ENCODE data around the gene SLC6A20.
A peak's percentile ranks its signal among the peaks of the same experiment; 100 is the strongest.

SLC6A20 gene

GRCh38 chr3:45826321-45826720, 30.0 kb upstream of the SLC6A20 start:
- H3K4me3 ChIP-seq (ENCODE audit: low read depth, low read length) = no peak overlapping the region
- no peaks in the 10 kb centered on the region for H3K79me2 ChIP-seq (ENCODE audit: control insufficient read depth, insufficient read depth, low read length, unreplicated experiment)
- peaks cover 15% of the 10 kb centered on the region; the same call in 1 of the 2 replicates for H3K36me3 ChIP-seq (ENCODE audit: insufficient read depth, low read length)
- no peak overlapping the region for H3K27ac ChIP-seq (ENCODE audit: low read depth, low read length)
- no peak overlapping the region for H2AFZ ChIP-seq (ENCODE audit: low read length, unreplicated experiment)
- H3K4me1 ChIP-seq (ENCODE audit: control insufficient read depth, insufficient read depth, low read length, unreplicated experiment) = peaks cover 6% of the 10 kb centered on the region
- H3K27me3 ChIP-seq (ENCODE audit: insufficient read depth, low read length) = no peaks in the 10 kb centered on the region

- Histone ChIP-seq H3K79me2 (ENCODE audit: control insufficient read depth, insufficient read depth, low read length, unreplicated experiment) (no peaks in the 10 kb centered on the region), H3K4me3 (ENCODE audit: low read depth, low read length) (no peak overlapping the region), H3K27me3 (ENCODE audit: insufficient read depth, low read length) (no peaks in the 10 kb centered on the region), H3K27ac (ENCODE audit: low read depth, low read length) (no peak overlapping the region), H3K36me3 (ENCODE audit: insufficient read depth, low read length) (no peaks in the 10 kb centered on the region), H3K4me1 (ENCODE audit: control insufficient read depth, insufficient read depth, low read length, unreplicated experiment) (peaks cover 22% of the 10 kb centered on the region), H2AFZ (ENCODE audit: low read length, unreplicated experiment) (no peak overlapping the region)
Observed at GRCh38 chr3:45821127-45821526, 24.8 kb upstream of the SLC6A20 start.

DNA sequence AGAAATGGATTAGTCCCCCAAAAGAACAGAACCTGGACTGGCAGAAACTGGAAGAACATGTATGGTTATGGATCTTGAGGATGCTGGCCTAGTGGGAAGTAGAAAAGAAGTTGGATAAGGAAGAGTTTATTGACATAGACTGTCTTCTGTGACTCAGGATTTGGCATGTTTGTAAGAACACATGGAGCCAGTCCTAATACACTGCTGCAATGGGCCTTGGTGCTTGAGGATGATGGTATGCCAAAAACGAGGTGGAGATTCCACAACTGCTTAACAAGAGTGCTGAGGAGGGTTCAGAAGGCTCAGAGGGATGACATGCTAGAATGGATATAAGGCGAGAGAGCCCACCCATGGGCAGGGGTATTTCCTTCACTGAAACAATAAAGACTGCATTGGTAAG, 23.2 kb upstream of the SLC6A20 start:
- H3K4me3 ChIP-seq (ENCODE audit: low read depth, low read length) = no peak overlapping the region
- H3K79me2 ChIP-seq (ENCODE audit: control insufficient read depth, insufficient read depth, low read length, unreplicated experiment) = no peaks in the 10 kb centered on the region
- peaks cover 20% of the 10 kb centered on the region for H3K4me1 ChIP-seq (ENCODE audit: control insufficient read depth, insufficient read depth, low read length, unreplicated experiment)
- no peaks in the 10 kb centered on the region for H3K27me3 ChIP-seq (ENCODE audit: insufficient read depth, low read length)
- H3K36me3 ChIP-seq (ENCODE audit: insufficient read depth, low read length) = no peaks in the 10 kb centered on the region
- H2AFZ ChIP-seq (ENCODE audit: low read length, unreplicated experiment) = no peak overlapping the region
- no peak overlapping the region for H3K27ac ChIP-seq (ENCODE audit: low read depth, low read length)

- Histone ChIP-seq H3K36me3 (ENCODE audit: insufficient read depth, low read length) (no peaks in the 10 kb centered on the region), H3K4me1 (ENCODE audit: control insufficient read depth, insufficient read depth, low read length, unreplicated experiment) (peaks cover 20% of the 10 kb centered on the region), H3K27me3 (ENCODE audit: insufficient read depth, low read length) (no peaks in the 10 kb centered on the region), H3K4me3 (ENCODE audit: low read depth, low read length) (no peak overlapping the region), H3K27ac (ENCODE audit: low read depth, low read length) (peak overlapping the region; percentile 9), H2AFZ (ENCODE audit: low read length, unreplicated experiment) (no peak overlapping the region), H3K79me2 (ENCODE audit: control insufficient read depth, insufficient read depth, low read length, unreplicated experiment) (no peaks in the 10 kb centered on the region)
Observed at GRCh38 chr3:45817831-45818522, 21.6 kb upstream of the SLC6A20 start.

- no peak overlapping the region for H2AFZ ChIP-seq (ENCODE audit: low read length, unreplicated experiment)
- H3K27me3 ChIP-seq (ENCODE audit: insufficient read depth, low read length) = no peaks in the 10 kb centered on the region
- no peak overlapping the region for H3K27ac ChIP-seq (ENCODE audit: low read depth, low read length)
- H3K4me1 ChIP-seq (ENCODE audit: control insufficient read depth, insufficient read depth, low read length, unreplicated experiment) = peaks cover 20% of the 10 kb centered on the region
- H3K79me2 ChIP-seq (ENCODE audit: control insufficient read depth, insufficient read depth, low read length, unreplicated experiment) = no peaks in the 10 kb centered on the region
- H3K36me3 ChIP-seq (ENCODE audit: insufficient read depth, low read length) = no peaks in the 10 kb centered on the region
- H3K4me3 ChIP-seq (ENCODE audit: low read depth, low read length) = no peak overlapping the region
Observed at GRCh38 chr3:45816544-45816943, 20.2 kb upstream of the SLC6A20 start.

GRCh38 chr3:45814322-45814721, 18.0 kb upstream of the SLC6A20 start:
- Histone ChIP-seq H3K27me3 (ENCODE audit: insufficient read depth, low read length) (no peaks in the 10 kb centered on the region), H2AFZ (ENCODE audit: low read length, unreplicated experiment) (no peak overlapping the region), H3K4me3 (ENCODE audit: low read depth, low read length) (no peak overlapping the region), H3K79me2 (ENCODE audit: control insufficient read depth, insufficient read depth, low read length, unreplicated experiment) (no peaks in the 10 kb centered on the region), H3K4me1 (ENCODE audit: control insufficient read depth, insufficient read depth, low read length, unreplicated experiment) (peaks cover 19% of the 10 kb centered on the region), H3K27ac (ENCODE audit: low read depth, low read length) (no peak overlapping the region), H3K36me3 (ENCODE audit: insufficient read depth, low read length) (no peaks in the 10 kb centered on the region)

DNA sequence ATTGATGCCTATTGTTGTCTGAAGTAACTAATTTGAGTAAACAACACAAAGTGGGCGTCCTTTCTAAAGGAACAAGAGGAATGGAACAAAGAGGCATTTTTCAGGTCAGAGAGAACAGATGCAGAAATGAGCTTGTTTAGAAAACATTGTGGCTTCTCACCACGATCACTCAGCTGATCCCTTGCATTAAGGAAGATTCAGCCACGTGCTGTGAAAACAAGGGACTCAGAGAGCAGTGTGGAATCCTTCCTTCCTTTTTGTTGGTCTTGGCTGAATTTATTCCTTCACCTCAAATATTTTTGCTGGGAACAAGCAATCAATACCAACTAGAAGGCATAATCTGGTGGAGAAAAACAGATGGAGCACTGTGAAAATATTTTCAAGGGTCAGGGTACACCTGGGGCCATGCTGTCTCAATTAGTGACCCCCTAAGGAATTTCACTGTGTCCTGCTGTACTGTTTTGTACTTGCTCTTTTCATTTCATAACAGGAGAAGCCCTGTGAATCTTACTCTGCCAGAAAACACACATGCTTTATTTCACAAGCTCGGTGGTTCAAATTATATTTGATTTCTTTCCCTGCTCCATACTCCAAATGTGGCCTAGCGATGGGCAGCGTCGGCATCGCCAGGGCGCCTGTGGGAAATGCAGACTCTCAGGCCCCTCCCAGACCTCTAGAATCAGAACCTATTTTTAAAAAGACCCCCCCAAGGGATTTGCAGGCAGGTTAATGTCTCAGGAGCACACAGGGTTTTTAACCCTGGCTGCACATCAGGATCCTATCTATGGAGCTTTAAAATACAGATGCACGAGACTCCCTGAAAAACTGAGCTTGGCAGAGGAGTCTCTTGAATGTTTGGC, 11.6 kb upstream of the SLC6A20 start:
- Histone ChIP-seq H3K79me2 (ENCODE audit: control insufficient read depth, insufficient read depth, low read length, unreplicated experiment) (no peaks in the 10 kb centered on the region), H3K4me1 (ENCODE audit: control insufficient read depth, insufficient read depth, low read length, unreplicated experiment) (no peaks in the 10 kb centered on the region), H3K27ac (ENCODE audit: low read depth, low read length) (no peak overlapping the region), H3K27me3 (ENCODE audit: insufficient read depth, low read length) (peaks cover 31% of the 10 kb centered on the region), H2AFZ (ENCODE audit: low read length, unreplicated experiment) (no peak overlapping the region), H3K36me3 (ENCODE audit: insufficient read depth, low read length) (no peaks in the 10 kb centered on the region), H3K4me3 (ENCODE audit: low read depth, low read length) (no peak overlapping the region)

DNA sequence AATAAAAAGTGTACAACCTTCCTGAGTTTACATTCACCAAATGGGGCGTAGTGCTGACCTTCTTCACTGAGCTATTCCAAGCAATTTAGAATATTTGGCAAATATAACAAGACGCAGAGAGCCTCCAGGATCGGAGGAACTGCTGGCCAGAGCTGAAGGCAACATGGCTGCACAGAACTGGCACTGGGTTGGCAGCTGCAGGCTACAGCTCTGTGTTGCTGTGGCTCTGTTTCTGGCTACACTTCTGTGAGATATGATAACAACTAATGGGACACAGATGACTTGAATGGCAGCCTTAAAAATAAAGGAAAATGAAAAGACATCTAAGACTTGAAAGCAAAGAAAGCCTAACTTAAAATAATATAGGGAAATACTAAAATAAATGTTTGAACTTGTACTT, 10.8 kb upstream of the SLC6A20 start:
- Histone ChIP-seq H3K4me1 (ENCODE audit: control insufficient read depth, insufficient read depth, low read length, unreplicated experiment) (no peaks in the 10 kb centered on the region), H2AFZ (ENCODE audit: low read length, unreplicated experiment) (no peak overlapping the region), H3K79me2 (ENCODE audit: control insufficient read depth, insufficient read depth, low read length, unreplicated experiment) (no peaks in the 10 kb centered on the region), H3K27me3 (ENCODE audit: insufficient read depth, low read length) (peaks cover 35% of the 10 kb centered on the region), H3K4me3 (ENCODE audit: low read depth, low read length) (no peak overlapping the region), H3K27ac (ENCODE audit: low read depth, low read length) (no peak overlapping the region), H3K36me3 (ENCODE audit: insufficient read depth, low read length) (no peaks in the 10 kb centered on the region)

GRCh38 chr3:45806072-45806471, 9.7 kb upstream of the SLC6A20 start:
- no peaks in the 10 kb centered on the region for H3K36me3 ChIP-seq (ENCODE audit: insufficient read depth, low read length)
- no peaks in the 10 kb centered on the region for H3K4me1 ChIP-seq (ENCODE audit: control insufficient read depth, insufficient read depth, low read length, unreplicated experiment)
- H3K79me2 ChIP-seq (ENCODE audit: control insufficient read depth, insufficient read depth, low read length, unreplicated experiment) = no peaks in the 10 kb centered on the region
- H3K27ac ChIP-seq (ENCODE audit: low read depth, low read length) = no peak overlapping the region
- no peak overlapping the region for H3K4me3 ChIP-seq (ENCODE audit: low read depth, low read length)
- H2AFZ ChIP-seq (ENCODE audit: low read length, unreplicated experiment) = no peak overlapping the region
- H3K27me3 ChIP-seq (ENCODE audit: insufficient read depth, low read length) = peaks cover 38% of the 10 kb centered on the region

GRCh38 chr3:45803252-45803935, 7.1 kb upstream of the SLC6A20 start:
- H3K36me3 ChIP-seq (ENCODE audit: insufficient read depth, low read length) = no peaks in the 10 kb centered on the region
- H3K79me2 ChIP-seq (ENCODE audit: control insufficient read depth, insufficient read depth, low read length, unreplicated experiment) = no peaks in the 10 kb centered on the region
- H3K27ac ChIP-seq (ENCODE audit: low read depth, low read length) = no peak overlapping the region
- H3K4me3 ChIP-seq (ENCODE audit: low read depth, low read length) = no peak overlapping the region
- no peak overlapping the region for H2AFZ ChIP-seq (ENCODE audit: low read length, unreplicated experiment)
- H3K27me3 ChIP-seq (ENCODE audit: insufficient read depth, low read length) = peaks cover 51% of the 10 kb centered on the region
- no peaks in the 10 kb centered on the region for H3K4me1 ChIP-seq (ENCODE audit: control insufficient read depth, insufficient read depth, low read length, unreplicated experiment)
